H1 (cell line): ENCODE results near the gene PCNX4. TPM values are rescaled to one million over a fixed set of nuclear protein-coding genes. Genes with fewer than 3 reads are reported as not detected.

Source experiments
- CTCF ChIA-PET: fragments of 300-600 bp; sonication (Branson Sonifier 250); formaldehyde crosslinking; loops from one replicate; lab custom pipeline; 2021; ENCODE audit not compliant: partially characterized antibody; lab: Charles Lee
- POLR2A ChIA-PET: fragments of 300-600 bp; sonication (Branson Sonifier 250); formaldehyde crosslinking; loops from one replicate; lab custom pipeline; 2021; ENCODE audit warnings: inconsistent platforms; ENCODE audit not compliant: partially characterized antibody; lab: Charles Lee
- DNase-seq, 2 experiments: peaks; one replicate each; pipeline versions ENCODE4 v3.0.0 to v3.0.0-alpha.2; 2010 to 2022; ENCODE audit warnings: low spot score in 2 of 2, low read depth in 1 of 2, mixed read lengths in 1 of 2
- FAIRE-seq: peaks from 2 replicates; lab custom pipeline; 2011; peaks lifted over from hg19 to GRCh38; lab: Jason Lieb, UNC
- H2AFZ ChIP-seq: 2 replicates; pipeline ENCODE4 v1.8.1; 2012; ENCODE audit warnings: low read length, inconsistent platforms
- H2AK5ac ChIP-seq: 2 replicates; pipeline ENCODE4 v1.6.1; 2013; ENCODE audit warnings: low read depth, low read length
- H2BK120ac ChIP-seq: replicated peaks from 2 replicates; pipeline ENCODE3; 2013; ENCODE audit warnings: low read depth, low read length, inconsistent platforms
- H2BK12ac ChIP-seq: 2 replicates; pipeline ENCODE4 v1.6.1; 2013; ENCODE audit warnings: low read depth, low read length
- H2BK15ac ChIP-seq: 2 replicates; pipeline ENCODE4 v1.6.1; 2013; ENCODE audit warnings: low read length
- H2BK20ac ChIP-seq: 2 replicates; pipeline ENCODE4 v1.6.1; 2013; ENCODE audit warnings: low read length
- H2BK5ac ChIP-seq: 2 replicates; pipeline ENCODE4 v1.6.1; 2013; ENCODE audit warnings: low read depth, low read length
- H3K14ac ChIP-seq: 2 replicates; pipeline ENCODE4 v1.6.1; 2013; ENCODE audit warnings: inconsistent platforms; ENCODE audit not compliant: insufficient read length
- H3K18ac ChIP-seq: 2 replicates; pipeline ENCODE4 v1.6.1; 2013; ENCODE audit warnings: low read length; ENCODE audit errors: extremely low read depth
- H3K23ac ChIP-seq: 2 replicates; pipeline ENCODE4 v1.6.1; 2013; ENCODE audit warnings: inconsistent platforms; ENCODE audit not compliant: insufficient read length
- H3K23me2 ChIP-seq: 2 replicates; pipeline ENCODE4 v1.6.1; 2013; ENCODE audit warnings: low read depth, low read length
- H3K27ac ChIP-seq: 2 replicates; pipeline ENCODE4 v1.6.1; 2011; ENCODE audit warnings: low read depth, low read length, inconsistent platforms
- H3K27me3 ChIP-seq, 4 experiments: replicated peaks in 1 of 4; 1 replicate in 1 of 4; 2 replicates in 3 of 4; pipeline versions ENCODE4 v1.6.1 to v1.8.1; 2011 to 2013; ENCODE audit warnings: low read length in 3 of 4, mild to moderate bottlenecking in 3 of 4, inconsistent platforms in 2 of 4, mixed read lengths in 2 of 4, moderate library complexity in 1 of 4; ENCODE audit not compliant: control insufficient read depth in 3 of 4, insufficient read depth in 3 of 4; ENCODE audit errors: extremely low read depth in 1 of 4
- H3K36me3 ChIP-seq, 4 experiments: 2 replicates each; pipeline versions ENCODE4 v1.6.1 to v1.8.1; 2011 to 2013; ENCODE audit warnings: mild to moderate bottlenecking in 4 of 4, low read length in 3 of 4, moderate library complexity in 2 of 4, control low read depth in 1 of 4, inconsistent platforms in 1 of 4; ENCODE audit not compliant: insufficient read depth in 4 of 4, control insufficient read depth in 2 of 4
- H3K4ac ChIP-seq: replicated peaks from 2 replicates; pipeline ENCODE3; 2013; ENCODE audit warnings: low read length, low read depth, mixed read lengths, inconsistent platforms; ENCODE audit not compliant: insufficient read length
- H3K4me1 ChIP-seq, 4 experiments: replicated peaks in 1 of 4; 1 replicate in 1 of 4; 2 replicates in 3 of 4; pipeline versions ENCODE4 v1.6.1 to v1.8.1; 2011 to 2013; ENCODE audit warnings: low read length in 3 of 4, inconsistent platforms in 2 of 4, mixed read lengths in 1 of 4; ENCODE audit not compliant: insufficient read depth in 4 of 4, control insufficient read depth in 3 of 4
- H3K4me2 ChIP-seq, 2 experiments: 2 replicates each; pipeline versions ENCODE4 v1.6.1 to v1.8.1; 2011 to 2013; ENCODE audit warnings: low read depth in 2 of 2, low read length in 2 of 2, control low read depth in 1 of 2, inconsistent platforms in 1 of 2, mild to moderate bottlenecking in 1 of 2; ENCODE audit not compliant: insufficient read depth in 1 of 2
- H3K4me3 ChIP-seq, 4 experiments: fragments of 200-600, 300-600 bp in 1 of 4; sonication (generic), shearing (Covaris generic), sonication (Bioruptor Twin) in 1 of 4; 2 replicates each; pipeline versions ENCODE4 v1.5.1 to v1.8.1; 2011 to 2016; ENCODE audit warnings: low read length in 4 of 4, low read depth in 3 of 4, control low read depth in 2 of 4, inconsistent platforms in 2 of 4, mild to moderate bottlenecking in 2 of 4, mixed read lengths in 1 of 4, moderate library complexity in 1 of 4; ENCODE audit not compliant: insufficient read depth in 2 of 4; ENCODE audit errors: extremely low read depth in 1 of 4
- H3K56ac ChIP-seq: replicated peaks from 2 replicates; pipeline ENCODE3; 2013; ENCODE audit warnings: low read depth, mild to moderate bottlenecking, mixed read lengths, low read length, inconsistent platforms; ENCODE audit not compliant: insufficient read length
- H3K79me1 ChIP-seq: 2 replicates; pipeline ENCODE4 v1.6.1; 2013; ENCODE audit warnings: low read depth, low read length, control low read depth
- H3K79me2 ChIP-seq, 2 experiments: 2 replicates each; pipeline versions ENCODE4 v1.6.1 to v1.8.1; 2012 to 2013; ENCODE audit warnings: low read length in 2 of 2, mild to moderate bottlenecking in 2 of 2, inconsistent platforms in 1 of 2; ENCODE audit not compliant: insufficient read depth in 2 of 2, control insufficient read depth in 1 of 2
- H3K9ac ChIP-seq, 4 experiments: replicated peaks in 1 of 4; 1 replicate in 1 of 4; 2 replicates in 3 of 4; pipeline versions ENCODE4 v1.6.1 to v1.8.1; 2011 to 2013; ENCODE audit warnings: low read depth in 3 of 4, low read length in 3 of 4, control low read depth in 2 of 4, mild to moderate bottlenecking in 2 of 4, moderate library complexity in 2 of 4, inconsistent platforms in 1 of 4; ENCODE audit errors: extremely low read depth in 1 of 4
- H3K9me3 ChIP-seq, 2 experiments: 2 replicates each; pipeline versions ENCODE4 v1.6.1 to v1.8.1; 2012 to 2013; ENCODE audit warnings: mild to moderate bottlenecking in 2 of 2, moderate library complexity in 2 of 2, control low read depth in 1 of 2, inconsistent platforms in 1 of 2, low read depth in 1 of 2, low read length in 1 of 2, mixed read lengths in 1 of 2; ENCODE audit not compliant: insufficient read depth in 2 of 2
- H4K20me1 ChIP-seq, 2 experiments: replicated peaks in 1 of 2; 2 replicates each; pipeline versions ENCODE3 to v1.8.1; 2011 to 2013; ENCODE audit warnings: inconsistent platforms in 2 of 2, low read length in 2 of 2, mild to moderate bottlenecking in 1 of 2; ENCODE audit not compliant: insufficient read depth in 2 of 2, control insufficient read depth in 1 of 2
- H4K5ac ChIP-seq: 2 replicates; pipeline ENCODE4 v1.6.1; 2013; ENCODE audit warnings: low read length, low read depth, mixed read lengths, inconsistent platforms; ENCODE audit not compliant: insufficient read length
- H4K8ac ChIP-seq: 2 replicates; pipeline ENCODE4 v1.8.0; 2013; ENCODE audit warnings: mild to moderate bottlenecking, moderate library complexity, low read length, inconsistent platforms; ENCODE audit not compliant: insufficient read depth; ENCODE audit errors: extremely low read depth
- H4K91ac ChIP-seq: replicated peaks from 2 replicates; pipeline ENCODE3; 2013; ENCODE audit warnings: low read length, mixed read lengths, inconsistent platforms; ENCODE audit not compliant: insufficient read length
- ATF2 ChIP-seq: IDR thresholded peaks from 2 replicates; pipeline ENCODE4 v1.6.1; 2012; ENCODE audit warnings: low read length, inconsistent platforms
- CBX8 ChIP-seq: fragments of 300-800, 300-1000 bp; sonication (generic); IDR thresholded peaks from 2 replicates; pipeline ENCODE4 v1.7.1; 2016; ENCODE audit warnings: low read depth, low read length, borderline replicate concordance
- CHD1 ChIP-seq: IDR thresholded peaks from 2 replicates; pipeline ENCODE4 v1.6.1; 2012; ENCODE audit warnings: low read depth, low read length, improper control_type of control experiment
- EP300 ChIP-seq, 2 experiments: IDR thresholded peaks; 1 replicate in 1 of 2; 2 replicates in 1 of 2; pipeline ENCODE4 v1.6.1; 2011 to 2012; ENCODE audit warnings: low read depth in 2 of 2, low read length in 2 of 2, mild to moderate bottlenecking in 2 of 2, borderline replicate concordance in 1 of 2, inconsistent platforms in 1 of 2, moderate library complexity in 1 of 2
- GABPA ChIP-seq: IDR thresholded peaks from 2 replicates; pipeline ENCODE4 v1.6.1; 2011; ENCODE audit warnings: mild to moderate bottlenecking, low read length, moderate library complexity, borderline replicate concordance; ENCODE audit not compliant: insufficient read depth
- JUND ChIP-seq: IDR thresholded peaks from 2 replicates; pipeline ENCODE4 v1.6.1; 2011; ENCODE audit warnings: mild to moderate bottlenecking, improper control_type of control experiment, low read length
- POLR2A ChIP-seq, 2 experiments: IDR thresholded peaks; 1 replicate in 1 of 2; 2 replicates in 1 of 2; pipeline ENCODE4 v1.6.1; 2011; ENCODE audit warnings: low read depth in 2 of 2, low read length in 2 of 2, mild to moderate bottlenecking in 2 of 2; ENCODE audit errors: control extremely low read depth in 1 of 2
- RNF2 ChIP-seq: fragments of 200-900, 300-1000 bp; sonication (generic); IDR thresholded peaks from 2 replicates; pipeline ENCODE4 v1.7.1; 2016; ENCODE audit warnings: borderline replicate concordance, low read depth, mild to moderate bottlenecking, antibody characterized with exemption, low read length; ENCODE audit not compliant: poor library complexity, severe bottlenecking; ENCODE audit errors: missing control alignments
- SIX5 ChIP-seq: IDR thresholded peaks from 2 replicates; pipeline ENCODE4 v1.6.1; 2011; ENCODE audit warnings: mild to moderate bottlenecking, low read depth, low read length
- SP4 ChIP-seq: IDR thresholded peaks from 2 replicates; pipeline ENCODE4 v1.6.1; 2012; ENCODE audit warnings: low read length, inconsistent platforms
- SUZ12 ChIP-seq: fragments of 200-600 bp; sonication (generic); IDR thresholded peaks from 2 replicates; pipeline ENCODE4 v1.6.1; 2012; ENCODE audit warnings: mild to moderate bottlenecking, inconsistent platforms, low read length, moderate library complexity, mixed read lengths
- TAF7 ChIP-seq: optimal IDR thresholded peaks from 2 replicates; pipeline ENCODE3; 2011; ENCODE audit warnings: low read depth, mild to moderate bottlenecking, inconsistent platforms, low read length, moderate library complexity, borderline replicate concordance
- WGBS, 2 experiments: shearing (Covaris generic) in 1 of 2; methylation state at CpG; one replicate each; pipeline versions ENCODE4 v1.1.6 to v1.1.7; 2013 to 2015; ENCODE audit warnings: low lambda C conversion rate in 2 of 2, mixed read lengths in 2 of 2, inconsistent platforms in 1 of 2, low coverage in 1 of 2, missing lambda C conversion rate in 1 of 2; ENCODE audit not compliant: insufficient replicate concordance in 2 of 2, insufficient coverage in 1 of 2, insufficient read length in 1 of 2; ENCODE audit errors: extremely low coverage in 1 of 2, missing lambda C conversion rate in 1 of 2; 5-methylcytosine and 5-hydroxymethylcytosine counted together
- polyA plus RNA-seq, 7 experiments: library from polyadenylated mRNA; depleted of rRNA in 3 of 7; stranded (reverse) in 5 of 7; unstranded in 2 of 7; fragments of >200 nt in 5 of 7; fragments of 200-250 nt in 2 of 7; gene quantifications; 1 replicate in 5 of 7; 2 replicates in 1 of 7; 4 replicates in 1 of 7; pipeline versions ENCODE4 v1.2.1 to v1.2.3, GENCODE V29; 2011 to 2013; ENCODE audit warnings: missing spikeins in 2 of 7, mixed read lengths in 2 of 7
- total RNA-seq: library from RNA; stranded (reverse); fragmentation: NEBNext Ultra II Directional; extraction: Animal tissue kit (Norgen Biotek cat#: 25700); gene quantifications from 2 replicates; pipeline ENCODE4 v1.2.1, GENCODE V29; 2021

Gene PCNX4
- total and polyA plus RNA-seq, 2 of the 8 experiments (the other 6 are each of a cell fraction or from before 2014, with no cell fraction given): 28.4 to 35.5 TPM

- Histone ChIP-seq H2BK12ac (no peak overlapping the region), H2BK15ac (no peak overlapping the region), H3K4me1 (peaks cover 3 to 13% (median 4%) of the 10 kb centered on the region in 4 experiments; a peak in 3 of 7 replicates), H3K14ac (no peak overlapping the region), H3K9ac (no peak overlapping the region), H3K36me3 (no peaks in the 10 kb centered on the region), H2BK120ac (no peak overlapping the region), H4K8ac (no peak overlapping the region), H3K27ac (no peak overlapping the region), H3K23ac (no peak overlapping the region), H4K91ac (no peak overlapping the region), H3K9me3 (no peaks in the 10 kb centered on the region), H3K4me2 (no peak overlapping the region), H3K56ac (no peak overlapping the region), H2AK5ac (no peak overlapping the region), H2BK20ac (no peak overlapping the region), H3K4me3 (no peak overlapping the region), H3K4ac (no peak overlapping the region), H4K5ac (no peak overlapping the region), H4K20me1 (peaks cover 0 to 3% of the 10 kb centered on the region in 2 experiments), H3K18ac (no peak overlapping the region), H3K27me3 (no peaks in the 10 kb centered on the region), H2BK5ac (no peak overlapping the region), H3K23me2 (peaks cover 3% of the 10 kb centered on the region; the same call in 1 of the 2 replicates), H3K79me1 (no peaks in the 10 kb centered on the region), H3K79me2 (no peaks in the 10 kb centered on the region), H2AFZ (no peak overlapping the region)
- ChIA-PET POLR2A (interaction anchor here (0.8 to 1.4 kb wide), 2 partner anchors 9 to 24 kb away, joined by 3 read pairs; no protein-coding TSS in a partner anchor), CTCF (interaction anchor here (0.6 to 2.8 kb wide), 4 partner anchors 24 to 1115 kb away, joined by 3 to 12 read pairs (median 8); no protein-coding TSS in a partner anchor)
- 91% methylated on average over 7 of the region's 7 CpGs; no CpG with 5 or more reads in 1 of the 2 experiments for WGBS, 2 experiments
- DNase-seq: no peak
- no peak for FAIRE-seq
- TF ChIP-seq CHD1 (no peak), SP4 (no peak), JUND (no peak), ATF2 (no peak), SIX5 (no peak), TAF7 (no peak), GABPA (no peak), CBX8 (no peak), SUZ12 (no peak), POLR2A (IDR thresholded peaks at IDR 0.05; ENCODE audit: control extremely low read depth in 1 of 2, low read depth in 2 of 2, low read length in 2 of 2) (no peak), RNF2 (no peak), EP300 (IDR thresholded peaks at IDR 0.05; ENCODE audit: borderline replicate concordance in 1 of 2, low read depth in 2 of 2, low read length in 2 of 2) (no peak)
These were observed 68.7 kb downstream of the PCNX4 start for GRCh38 chr14:60160422-60160821.
